ENCODE results near the gene MRNIP.

Gene MRNIP

DNA sequence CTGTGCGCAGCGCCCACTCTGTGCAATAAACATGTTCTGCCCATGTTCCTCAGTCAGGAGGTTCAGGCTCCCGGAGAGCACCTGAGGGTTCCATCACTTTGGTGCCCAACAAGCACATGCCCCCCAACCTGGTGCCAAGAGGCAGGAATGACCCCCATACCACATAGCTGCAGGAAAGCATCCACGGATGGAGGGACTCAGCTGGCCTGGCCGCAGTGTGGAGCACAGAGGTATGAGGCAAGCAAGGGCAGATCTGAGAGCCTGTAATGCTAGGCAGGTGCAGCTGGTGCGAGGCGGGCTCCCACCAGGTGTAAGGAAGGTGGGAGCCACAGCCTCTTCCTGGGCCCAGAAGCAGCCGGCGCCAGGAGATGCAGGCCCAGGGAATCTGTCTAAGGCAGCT is 4.3 kb upstream of the MRNIP start:
- Histone ChIP-seq H3K27me3 (ENCODE audit: insufficient read depth, poor library complexity, severe bottlenecking) (no peaks in the 10 kb centered on the region), H3K27ac (replicated peaks) (no peak overlapping the region), H3K4me3 (replicated peaks; ENCODE audit: insufficient read depth, low read length) (no peak overlapping the region)
- no peak for DNase-seq (ENCODE audit: low read depth in 1 of 2, low spot score in 1 of 2)
- TF ChIP-seq GABPA (IDR thresholded peaks at IDR 0.05; ENCODE audit: low read depth) = no peak
- no peak for TF ChIP-seq SPI1 (IDR thresholded peaks at IDR 0.05; ENCODE audit: borderline replicate concordance, low read depth)
- TF ChIP-seq, protein P1, sequence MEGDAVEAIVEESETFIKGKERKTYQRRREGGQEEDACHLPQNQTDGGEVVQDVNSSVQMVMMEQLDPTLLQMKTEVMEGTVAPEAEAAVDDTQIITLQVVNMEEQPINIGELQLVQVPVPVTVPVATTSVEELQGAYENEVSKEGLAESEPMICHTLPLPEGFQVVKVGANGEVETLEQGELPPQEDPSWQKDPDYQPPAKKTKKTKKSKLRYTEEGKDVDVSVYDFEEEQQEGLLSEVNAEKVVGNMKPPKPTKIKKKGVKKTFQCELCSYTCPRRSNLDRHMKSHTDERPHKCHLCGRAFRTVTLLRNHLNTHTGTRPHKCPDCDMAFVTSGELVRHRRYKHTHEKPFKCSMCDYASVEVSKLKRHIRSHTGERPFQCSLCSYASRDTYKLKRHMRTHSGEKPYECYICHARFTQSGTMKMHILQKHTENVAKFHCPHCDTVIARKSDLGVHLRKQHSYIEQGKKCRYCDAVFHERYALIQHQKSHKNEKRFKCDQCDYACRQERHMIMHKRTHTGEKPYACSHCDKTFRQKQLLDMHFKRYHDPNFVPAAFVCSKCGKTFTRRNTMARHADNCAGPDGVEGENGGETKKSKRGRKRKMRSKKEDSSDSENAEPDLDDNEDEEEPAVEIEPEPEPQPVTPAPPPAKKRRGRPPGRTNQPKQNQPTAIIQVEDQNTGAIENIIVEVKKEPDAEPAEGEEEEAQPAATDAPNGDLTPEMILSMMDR (IDR thresholded peaks at IDR 0.05; ENCODE audit: insufficient read depth, low read length) = no peak
- TF ChIP-seq POLR2AphosphoS5 (IDR thresholded peaks at IDR 0.05; ENCODE audit: low read depth) = no peak
- TF ChIP-seq REST (IDR thresholded peaks at IDR 0.05; ENCODE audit: insufficient replicate concordance, low read depth) = no peak

DNA sequence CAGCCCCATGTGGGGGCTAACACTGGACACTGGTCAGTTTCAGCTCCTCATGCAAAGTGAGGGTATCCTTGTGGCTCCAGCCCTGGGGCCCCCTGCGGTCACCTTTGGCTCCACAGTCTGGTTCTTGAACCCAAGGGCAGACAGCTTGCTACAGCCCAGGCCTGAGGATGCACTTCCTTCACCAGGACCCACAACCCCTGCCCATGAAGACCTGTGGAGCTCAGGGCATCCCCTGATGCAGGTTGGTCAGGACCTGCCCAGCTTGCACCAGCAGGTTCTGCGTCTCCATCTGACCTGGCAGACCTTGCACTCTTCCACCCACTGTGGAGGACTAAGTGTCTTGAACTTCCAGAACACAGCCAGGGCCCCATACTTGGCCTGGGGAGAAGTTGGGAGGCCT is 3.7 kb upstream of the MRNIP start:
- DNase-seq (ENCODE audit: low read depth in 1 of 2, low spot score in 1 of 2) = no peak
- no peaks in the 10 kb centered on the region for H3K27me3 ChIP-seq (ENCODE audit: insufficient read depth, poor library complexity, severe bottlenecking)
- H3K27ac ChIP-seq (replicated peaks) = no peak overlapping the region
- TF ChIP-seq, protein P1 (IDR thresholded peaks at IDR 0.05; ENCODE audit: insufficient read depth, low read length) = no peak
- TF ChIP-seq SPI1 (IDR thresholded peaks at IDR 0.05; ENCODE audit: borderline replicate concordance, low read depth) = no peak
- no peak for TF ChIP-seq GABPA (IDR thresholded peaks at IDR 0.05; ENCODE audit: low read depth)
- no peak for TF ChIP-seq REST (IDR thresholded peaks at IDR 0.05; ENCODE audit: insufficient replicate concordance, low read depth)
- TF ChIP-seq POLR2AphosphoS5 (IDR thresholded peaks at IDR 0.05; ENCODE audit: low read depth) = peak; percentile 12; the same call in 1 of the 2 replicates
- no peak overlapping the region for H3K4me3 ChIP-seq (replicated peaks; ENCODE audit: insufficient read depth, low read length)

GRCh38 chr5:179860301-179860700 is 1.7 kb upstream of the MRNIP start:
- no peak for DNase-seq (ENCODE audit: low read depth in 1 of 2, low spot score in 1 of 2)
- no peak overlapping the region for H3K27ac ChIP-seq (replicated peaks)
- TF ChIP-seq POLR2AphosphoS5 (IDR thresholded peaks at IDR 0.05; ENCODE audit: low read depth) (no peak), REST (IDR thresholded peaks at IDR 0.05; ENCODE audit: insufficient replicate concordance, low read depth) (no peak), SPI1 (IDR thresholded peaks at IDR 0.05; ENCODE audit: borderline replicate concordance, low read depth) (no peak), GABPA (IDR thresholded peaks at IDR 0.05; ENCODE audit: low read depth) (no peak)
- TF ChIP-seq, protein P1 (IDR thresholded peaks at IDR 0.05; ENCODE audit: insufficient read depth, low read length) = no peak
- H3K4me3 ChIP-seq (replicated peaks; ENCODE audit: insufficient read depth, low read length) = no peak overlapping the region
- no peaks in the 10 kb centered on the region for H3K27me3 ChIP-seq (ENCODE audit: insufficient read depth, poor library complexity, severe bottlenecking)

Data from HL-60 (cell line).